ENCODE results near the gene ACER1.

ACER1 gene, protein sequence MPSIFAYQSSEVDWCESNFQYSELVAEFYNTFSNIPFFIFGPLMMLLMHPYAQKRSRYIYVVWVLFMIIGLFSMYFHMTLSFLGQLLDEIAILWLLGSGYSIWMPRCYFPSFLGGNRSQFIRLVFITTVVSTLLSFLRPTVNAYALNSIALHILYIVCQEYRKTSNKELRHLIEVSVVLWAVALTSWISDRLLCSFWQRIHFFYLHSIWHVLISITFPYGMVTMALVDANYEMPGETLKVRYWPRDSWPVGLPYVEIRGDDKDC

DNA sequence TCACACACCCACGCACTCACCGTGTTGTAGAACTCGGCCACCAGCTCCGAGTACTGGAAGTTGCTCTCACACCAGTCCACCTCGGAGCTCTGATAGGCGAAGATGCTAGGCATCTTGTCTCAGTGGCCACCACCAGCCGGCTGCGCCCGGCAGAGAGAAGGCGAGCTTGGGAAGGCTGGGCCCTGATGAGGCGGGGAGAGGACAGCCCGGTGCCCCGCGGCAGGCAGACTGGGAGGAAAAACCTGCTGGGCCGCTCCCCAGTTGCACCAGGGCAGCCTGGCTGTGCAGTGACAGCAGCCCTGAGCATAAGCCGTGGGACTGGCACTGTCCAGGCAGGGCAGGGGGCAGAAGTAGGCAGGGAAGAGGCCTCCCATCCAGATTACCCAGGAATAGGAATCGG lies at the start of gene ACER1:
Gene ACER1, minus strand, starts transcription at position 174 of the 400 bp plus-strand sequence. Its CDS starts 61 bp downstream, at position 113.
- Histone ChIP-seq H3K4me3 (ENCODE audit: low read length, poor library complexity, severe bottlenecking) (no peak within 1 kb of the TSS), H4K20me1 (ENCODE audit: insufficient read depth, low read length, poor library complexity, severe bottlenecking) (no peaks in the 10 kb centered on the region), H3K79me2 (ENCODE audit: insufficient read depth, low read length) (no peaks in the 10 kb centered on the region), H3K4me2 (ENCODE audit: low read depth, low read length, poor library complexity, severe bottlenecking) (no peak within 1 kb of the TSS), H3K9me3 (ENCODE audit: insufficient read depth, low read depth, low read length) (no peaks in the 10 kb centered on the region), H3K36me3 (ENCODE audit: insufficient read depth, low read length) (no peaks in the 10 kb centered on the region), H3K9ac (ENCODE audit: low read depth, low read length, poor library complexity, severe bottlenecking) (no peak within 1 kb of the TSS), H3F3A (ENCODE audit: low read depth) (no peaks in the 10 kb centered on the region), H3K27me3 (ENCODE audit: insufficient read depth, low read length, poor library complexity, severe bottlenecking) (no peaks in the 10 kb centered on the region), H3K4me1 (ENCODE audit: insufficient read depth, low read length, poor library complexity, severe bottlenecking) (no peaks in the 10 kb centered on the region), H2AFZ (ENCODE audit: low read length) (no peak within 1 kb of the TSS), H3K9me2 (replicated peaks; ENCODE audit: low read depth, low read length) (no peaks in the 10 kb centered on the region)
- TF ChIP-seq, protein P1, sequence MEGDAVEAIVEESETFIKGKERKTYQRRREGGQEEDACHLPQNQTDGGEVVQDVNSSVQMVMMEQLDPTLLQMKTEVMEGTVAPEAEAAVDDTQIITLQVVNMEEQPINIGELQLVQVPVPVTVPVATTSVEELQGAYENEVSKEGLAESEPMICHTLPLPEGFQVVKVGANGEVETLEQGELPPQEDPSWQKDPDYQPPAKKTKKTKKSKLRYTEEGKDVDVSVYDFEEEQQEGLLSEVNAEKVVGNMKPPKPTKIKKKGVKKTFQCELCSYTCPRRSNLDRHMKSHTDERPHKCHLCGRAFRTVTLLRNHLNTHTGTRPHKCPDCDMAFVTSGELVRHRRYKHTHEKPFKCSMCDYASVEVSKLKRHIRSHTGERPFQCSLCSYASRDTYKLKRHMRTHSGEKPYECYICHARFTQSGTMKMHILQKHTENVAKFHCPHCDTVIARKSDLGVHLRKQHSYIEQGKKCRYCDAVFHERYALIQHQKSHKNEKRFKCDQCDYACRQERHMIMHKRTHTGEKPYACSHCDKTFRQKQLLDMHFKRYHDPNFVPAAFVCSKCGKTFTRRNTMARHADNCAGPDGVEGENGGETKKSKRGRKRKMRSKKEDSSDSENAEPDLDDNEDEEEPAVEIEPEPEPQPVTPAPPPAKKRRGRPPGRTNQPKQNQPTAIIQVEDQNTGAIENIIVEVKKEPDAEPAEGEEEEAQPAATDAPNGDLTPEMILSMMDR (conservative IDR thresholded peaks at IDR 0.05; ENCODE audit: low read length), result no peak
- TF ChIP-seq EZH2phosphoT487 (IDR thresholded peaks at IDR 0.05; ENCODE audit: borderline replicate concordance), result no peak

DNA sequence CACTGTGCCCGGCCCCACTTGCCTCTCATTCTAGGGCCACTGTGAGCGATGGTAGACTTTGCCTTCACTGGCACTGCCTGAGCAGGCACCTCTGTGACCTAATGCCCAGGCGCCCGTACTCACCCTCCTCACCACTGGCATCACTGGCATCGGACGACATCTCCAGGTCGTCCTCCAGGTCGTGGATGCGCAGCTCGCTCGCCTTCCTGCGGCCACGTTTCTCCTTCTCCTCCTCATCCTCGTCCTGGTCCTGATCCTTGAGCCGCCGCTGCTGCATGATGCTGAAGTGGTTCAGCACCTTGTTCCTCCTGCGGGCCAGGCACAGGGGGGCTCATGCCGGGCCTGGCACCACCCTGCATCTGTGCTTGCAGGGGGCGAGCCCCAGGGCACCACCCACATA lies 49.8 kb upstream of the ACER1 start:
- no peaks in the 10 kb centered on the region for H3K4me1 ChIP-seq (ENCODE audit: insufficient read depth, low read length, poor library complexity, severe bottlenecking)
- peaks cover 1% of the 10 kb centered on the region; the same call in 1 of the 2 replicates for H3K79me2 ChIP-seq (ENCODE audit: insufficient read depth, low read length)
- H3K36me3 ChIP-seq (ENCODE audit: insufficient read depth, low read length), result peaks cover 53% of the 10 kb centered on the region; the same call in 1 of the 2 replicates
- no peak overlapping the region for H2AFZ ChIP-seq (ENCODE audit: low read length)
- no peaks in the 10 kb centered on the region for H3K27me3 ChIP-seq (ENCODE audit: insufficient read depth, low read length, poor library complexity, severe bottlenecking)
- no peak for TF ChIP-seq EZH2phosphoT487 (IDR thresholded peaks at IDR 0.05; ENCODE audit: borderline replicate concordance)
- TF ChIP-seq, protein P1 (conservative IDR thresholded peaks at IDR 0.05; ENCODE audit: low read length), result no peak
- H3K4me2 ChIP-seq (ENCODE audit: low read depth, low read length, poor library complexity, severe bottlenecking), result no peak overlapping the region
- no peaks in the 10 kb centered on the region for H3K9me3 ChIP-seq (ENCODE audit: insufficient read depth, low read depth, low read length)
- H3K9ac ChIP-seq (ENCODE audit: low read depth, low read length, poor library complexity, severe bottlenecking), result no peak overlapping the region
- no peaks in the 10 kb centered on the region for H3K9me2 ChIP-seq (replicated peaks; ENCODE audit: low read depth, low read length)
- no peaks in the 10 kb centered on the region for H4K20me1 ChIP-seq (ENCODE audit: insufficient read depth, low read length, poor library complexity, severe bottlenecking)
- no peaks in the 10 kb centered on the region for H3F3A ChIP-seq (ENCODE audit: low read depth)
- H3K4me3 ChIP-seq (ENCODE audit: low read length, poor library complexity, severe bottlenecking), result no peak overlapping the region

DNA sequence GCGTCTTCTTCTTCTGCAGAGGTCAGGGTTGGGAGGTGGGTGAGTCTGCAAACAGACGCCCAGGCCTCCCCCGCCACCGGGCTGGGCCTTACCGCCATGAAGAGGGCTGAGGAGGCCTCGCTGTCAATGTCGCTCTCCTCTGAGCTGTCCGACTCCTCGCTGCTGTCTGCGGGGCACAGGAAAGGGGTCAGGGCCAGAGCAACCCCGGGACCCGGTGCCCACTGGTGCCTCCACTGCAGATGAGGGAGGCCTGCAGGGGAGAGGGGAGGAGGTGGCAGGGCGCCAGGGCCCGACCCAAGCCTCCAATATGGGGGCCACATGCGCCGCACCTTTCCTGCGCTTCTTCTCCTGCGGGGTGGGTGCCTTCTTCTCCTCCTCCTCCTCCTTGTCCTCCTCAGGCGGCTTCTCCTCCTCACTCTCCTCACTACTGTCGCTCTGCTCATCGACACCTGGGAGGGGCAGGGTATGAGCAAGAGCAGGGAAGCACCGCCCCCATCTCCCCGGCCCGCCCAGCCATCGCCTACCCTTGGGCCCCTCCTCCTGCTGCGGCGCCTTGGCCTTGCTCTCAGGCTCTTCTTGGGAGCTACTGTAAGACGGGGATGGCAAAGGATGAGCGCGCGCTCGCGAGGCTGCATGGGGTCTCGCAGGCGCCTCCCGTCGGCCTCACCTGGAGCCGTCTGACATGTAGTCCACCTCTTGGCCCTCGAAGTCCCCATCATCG lies 47.8 kb upstream of the ACER1 start:
- Histone ChIP-seq H3K4me2 (ENCODE audit: low read depth, low read length, poor library complexity, severe bottlenecking) (no peak overlapping the region), H3F3A (ENCODE audit: low read depth) (no peaks in the 10 kb centered on the region), H3K79me2 (ENCODE audit: insufficient read depth, low read length) (no peaks in the 10 kb centered on the region), H3K9me2 (replicated peaks; ENCODE audit: low read depth, low read length) (no peaks in the 10 kb centered on the region), H3K9me3 (ENCODE audit: insufficient read depth, low read depth, low read length) (no peaks in the 10 kb centered on the region), H3K36me3 (ENCODE audit: insufficient read depth, low read length) (peaks cover 39% of the 10 kb centered on the region; the same call in 1 of the 2 replicates), H3K27me3 (ENCODE audit: insufficient read depth, low read length, poor library complexity, severe bottlenecking) (no peaks in the 10 kb centered on the region), H3K9ac (ENCODE audit: low read depth, low read length, poor library complexity, severe bottlenecking) (no peak overlapping the region), H3K4me1 (ENCODE audit: insufficient read depth, low read length, poor library complexity, severe bottlenecking) (no peaks in the 10 kb centered on the region), H2AFZ (ENCODE audit: low read length) (no peak overlapping the region), H4K20me1 (ENCODE audit: insufficient read depth, low read length, poor library complexity, severe bottlenecking) (no peaks in the 10 kb centered on the region), H3K4me3 (ENCODE audit: low read length, poor library complexity, severe bottlenecking) (no peak overlapping the region)
- TF ChIP-seq EZH2phosphoT487 (IDR thresholded peaks at IDR 0.05; ENCODE audit: borderline replicate concordance), result no peak
- TF ChIP-seq, protein P1 (conservative IDR thresholded peaks at IDR 0.05; ENCODE audit: low read length), result no peak
